K562 (cell line): Measurements from ENCODE around the gene LRCH1. TPM values are rescaled to one million over a fixed set of nuclear protein-coding genes. Genes with fewer than 3 reads are reported as not detected.

Experiments used
- ATAC-seq: fragments of 200-7000 bp; cut with Tn5 transposase; 3 replicates; pipeline ENCODE4 v1.9.1; 2020; ENCODE audit warnings: moderate library complexity
- BruUV-seq: library from RNA; stranded (reverse); fragments of 400-500 nt; replicated peaks from 2 replicates; lab custom pipeline; 2021; lab: Mats Ljungman, UMichigan
- CTCF ChIA-PET: fragments of 300-600 bp; formaldehyde crosslinking; extraction: SDS; loops from one replicate; lab custom pipeline; 2021; ENCODE audit warnings: low intra/inter-chr PET ratio; lab: Yijun Ruan, JAX
- POLR2A ChIA-PET: fragments of 300-600, 350-650 bp; sonication (Branson Sonifier 250); formaldehyde crosslinking; extraction: SDS; loops from one replicate; lab custom pipeline; 2021; ENCODE audit warnings: antibody characterized with exemption, inconsistent platforms; lab: Yijun Ruan, JAX
- DNase-seq, 4 experiments: peaks; one replicate each; pipeline versions ENCODE4 v3.0.0 to v3.0.0-alpha.2; 2011 to 2018; ENCODE audit warnings: low spot score in 3 of 4, mixed read lengths in 3 of 4; ENCODE audit errors: extremely low read depth in 1 of 4
- FAIRE-seq: peaks from 2 replicates; lab custom pipeline; 2011; peaks lifted over from hg19 to GRCh38; lab: Jason Lieb, UNC
- H2AFZ ChIP-seq: 2 replicates; pipeline ENCODE4 v1.6.0; 2011; ENCODE audit warnings: low read depth, low read length, control low read depth, inconsistent platforms
- H3K27ac ChIP-seq: fragments of 200-600 bp; 3 replicates; pipeline ENCODE4 v1.8.0; 2011; ENCODE audit warnings: low read depth, mild to moderate bottlenecking, control low read depth, inconsistent platforms, low read length, moderate library complexity, mixed read lengths; ENCODE audit errors: extremely low read depth
- H3K27me3 ChIP-seq, 2 experiments: fragments of 300-600 bp in 1 of 2; 2 replicates in 1 of 2; 3 replicates in 1 of 2; pipeline versions ENCODE4 v1.6.0 to v1.8.0; 2011; ENCODE audit warnings: inconsistent platforms in 2 of 2, low read length in 2 of 2, mild to moderate bottlenecking in 1 of 2, mixed read lengths in 1 of 2, moderate library complexity in 1 of 2; ENCODE audit not compliant: control insufficient read depth in 2 of 2, insufficient read depth in 2 of 2
- H3K36me3 ChIP-seq: fragments of 300-600 bp; 3 replicates; pipeline ENCODE4 v1.8.0; 2011; ENCODE audit warnings: mild to moderate bottlenecking, low read length, inconsistent platforms; ENCODE audit not compliant: control insufficient read depth, insufficient read depth
- H3K4me1 ChIP-seq, 2 experiments: fragments of 200-600 bp in 1 of 2; replicated peaks in 1 of 2; 2 replicates in 1 of 2; 3 replicates in 1 of 2; pipeline versions ENCODE4 v1.5.1 to v1.8.0; 2011; ENCODE audit warnings: inconsistent platforms in 2 of 2, low read length in 2 of 2, mild to moderate bottlenecking in 1 of 2, mixed read lengths in 1 of 2, moderate library complexity in 1 of 2; ENCODE audit not compliant: control insufficient read depth in 2 of 2, insufficient read depth in 2 of 2
- H3K4me2 ChIP-seq: 2 replicates; pipeline ENCODE4 v1.6.1; 2011; ENCODE audit warnings: low read length, control low read depth, inconsistent platforms, mixed read lengths; ENCODE audit not compliant: insufficient read depth
- H3K4me3 ChIP-seq: fragments of 200-600 bp; sonication (generic), shearing (Covaris generic); 2 replicates; pipeline ENCODE4 v1.5.1; 2016; ENCODE audit warnings: control low read depth, inconsistent platforms
- H3K79me2 ChIP-seq: fragments of 200-600 bp; 3 replicates; pipeline ENCODE4 v1.8.0; 2011; ENCODE audit warnings: low read length, inconsistent platforms; ENCODE audit not compliant: control insufficient read depth, insufficient read depth
- H3K9ac ChIP-seq, 2 experiments: 2 replicates each; pipeline versions ENCODE4 v1.6.0 to v1.6.1; 2011; ENCODE audit warnings: low read depth in 2 of 2, low read length in 2 of 2, control low read depth in 1 of 2, inconsistent platforms in 1 of 2, mild to moderate bottlenecking in 1 of 2, mixed read lengths in 1 of 2; ENCODE audit not compliant: insufficient read depth in 1 of 2
- H3K9me1 ChIP-seq: one replicate; pipeline ENCODE4 v1.6.0; 2011; ENCODE audit warnings: inconsistent platforms, mild to moderate bottlenecking, low read length, moderate library complexity; ENCODE audit not compliant: control insufficient read depth, insufficient read depth
- H3K9me3 ChIP-seq: replicated peaks from 2 replicates; pipeline ENCODE4 v1.5.1; 2011; ENCODE audit warnings: low read depth, low read length, inconsistent platforms; ENCODE audit not compliant: control insufficient read depth, insufficient read depth
- H4K20me1 ChIP-seq: replicated peaks from 2 replicates; pipeline ENCODE4 v1.6.1; 2011; ENCODE audit warnings: low read length, inconsistent platforms, mixed read lengths; ENCODE audit not compliant: control insufficient read depth, insufficient read depth
- MTA2 ChIP-seq: fragments of 450-650 bp; IDR thresholded peaks from 2 replicates; pipeline ENCODE4 v1.6.1; 2016; ENCODE audit warnings: low read depth
- SRF ChIP-seq, 2 experiments: fragments of 250-450, 450-650 bp in 1 of 2; sonication (Bioruptor Pico) in 1 of 2; sonication (generic) in 1 of 2; formaldehyde crosslinking; IDR thresholded peaks; 2 replicates each; pipeline versions ENCODE4 v1.5.0 to v1.5.1; 2020 to 2022; ENCODE audit warnings: mild to moderate bottlenecking in 1 of 2, missing genetic modification reagents in 1 of 2
- ZHX1 ChIP-seq: fragments of 150-350 bp; conservative IDR thresholded peaks from 2 replicates; pipeline ENCODE4 v1.6.1; 2014; ENCODE audit warnings: low read length
- WGBS: fragments of 100-300 bp; shearing (Covaris generic); methylation state at CpG from one replicate; pipeline ENCODE4 v1.1.6; 2016; ENCODE audit warnings: low coverage, mixed read lengths; ENCODE audit not compliant: insufficient coverage; ENCODE audit errors: missing lambda C conversion rate; 5-methylcytosine and 5-hydroxymethylcytosine counted together
- in situ Hi-C: fragments of 300-500 bp; cut with MboI; formaldehyde crosslinking; loops from 4 replicates; pipeline ENCODE4 v1.15.0; 2018; ENCODE audit warnings: inconsistent platforms, mixed read lengths
- intact Hi-C: fragments of 100-400 bp; cut with micrococcal nuclease; formaldehyde crosslinking; loops from 2 replicates; pipeline ENCODE4 v1.14.2; 2022
- polyA plus RNA-seq, 8 experiments: library from polyadenylated mRNA; depleted of rRNA in 4 of 8; stranded (reverse) in 5 of 8; unstranded in 3 of 8; fragments of >200 nt; fragmentation: Nextera tagmentation in 2 of 8; fragmentation: Illumina TruSeq in 1 of 8; extraction: Ambion mirVana in 2 of 8; extraction: Trizol in 1 of 8; gene quantifications; 2 replicates each; pipeline versions ENCODE4 v1.2.1 to v1.2.3, GENCODE V29; 2011 to 2014; ENCODE audit warnings: inconsistent platforms in 1 of 8, missing spikeins in 1 of 8
- total RNA-seq, 7 experiments: library from RNA; depleted of rRNA in 6 of 7; stranded (reverse); fragments of >200 nt in 6 of 7; fragmentation: Illumina TruSeq in 2 of 7; extraction: Trizol in 2 of 7; gene quantifications; 2 replicates each; pipeline versions ENCODE4 v1.2.1 to v1.2.3, GENCODE V29; 2011 to 2021; ENCODE audit warnings: low replicate concordance in 1 of 7

LRCH1 gene
- total and polyA plus RNA-seq, 9 of the 15 experiments (the other 6 are each of a cell fraction or from before 2014, with no cell fraction given), result 1.1 to 6.8 (median 3.7) TPM

DNA sequence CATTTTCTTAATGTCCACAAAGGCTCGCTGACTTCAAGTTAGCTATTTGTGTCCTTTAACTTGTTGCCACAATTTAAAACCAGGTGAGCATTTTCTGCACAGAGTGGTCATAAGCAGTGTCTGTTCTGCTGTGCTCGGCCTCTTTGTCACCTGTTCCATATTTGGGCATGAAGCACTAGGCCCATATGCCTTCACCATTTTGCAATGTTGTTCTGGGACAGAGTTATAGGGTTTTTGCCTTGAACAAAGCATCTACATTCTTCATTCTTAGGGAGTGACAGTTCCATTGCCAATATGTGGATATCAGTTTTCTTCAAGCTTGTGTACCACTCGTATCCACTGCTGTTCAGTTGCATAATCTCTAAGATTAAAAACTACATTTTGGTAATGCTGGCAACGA, 56.1 kb downstream of the LRCH1 start:
- no peak overlapping the region for H3K9ac ChIP-seq
- DNase-seq, result no peak
- ATAC-seq, result no peak
- ChIA-PET CTCF (no interaction called here), POLR2A (interaction anchor here (0.6 kb wide), 1 partner anchor 119 kb away, joined by 3 read pairs; no protein-coding TSS in a partner anchor)
- no peaks in the 10 kb centered on the region for H3K27me3 ChIP-seq
- peaks cover 5 to 18% of the 10 kb centered on the region in 2 experiments; a peak in 3 of 5 replicates for H3K4me1 ChIP-seq
- H3K27ac ChIP-seq, result no peak overlapping the region
- no peaks in the 10 kb centered on the region for H3K9me3 ChIP-seq
- no peaks in the 10 kb centered on the region for H3K9me1 ChIP-seq
- H2AFZ ChIP-seq, result no peak overlapping the region
- BruUV-seq, result no TSS peak
- intact Hi-C loops (loop anchor here (10.0 kb wide), 1 partner anchor 116 kb away; no protein-coding TSS in a partner anchor), in situ Hi-C loops (no loop called here)
- no peak overlapping the region for H3K4me2 ChIP-seq
- peaks cover 19% of the 10 kb centered on the region for H4K20me1 ChIP-seq
- H3K36me3 ChIP-seq, result no peaks in the 10 kb centered on the region
- no peak for FAIRE-seq
- H3K4me3 ChIP-seq, result no peak overlapping the region
- 0 out of 4 replicates have a peak, but pooled peaks of 1 of the 2 experiments have one; percentile 28 for TF ChIP-seq SRF (CRISPR knock-in tag; IDR thresholded peaks at IDR 0.05)
- no peak for TF ChIP-seq ZHX1
- TF ChIP-seq MTA2, result no peak
- 57% methylated on average over 4 of the region's 4 CpGs for WGBS
- H3K79me2 ChIP-seq, result peaks cover 17% of the 10 kb centered on the region
